ENCODE data around the gene SLC9A8.

DNA sequence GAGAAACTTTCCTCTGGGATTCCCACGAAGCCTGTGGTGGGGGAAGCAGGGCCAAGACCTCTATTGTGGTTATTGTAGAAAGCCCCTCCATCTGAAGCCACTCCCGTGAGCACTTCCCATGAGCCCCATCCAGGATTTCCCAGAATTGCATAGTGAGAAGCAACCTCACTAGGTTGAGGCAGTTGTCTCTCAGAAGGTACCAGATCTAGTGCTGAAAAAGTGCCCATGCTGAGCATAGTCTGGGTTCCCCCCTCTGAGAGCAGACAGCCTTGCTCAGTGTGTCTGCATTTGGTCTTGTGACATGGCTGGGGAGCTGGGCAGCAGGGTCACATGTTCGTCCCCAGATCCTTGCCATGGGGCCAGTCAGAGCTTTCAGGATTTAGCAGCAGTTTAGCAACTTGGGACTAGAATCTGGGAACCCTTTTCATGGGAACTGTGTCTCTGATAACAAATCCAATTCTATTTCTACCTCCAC, 38.6 kb downstream of the SLC9A8 start:
- TF ChIP-seq, protein P1, sequence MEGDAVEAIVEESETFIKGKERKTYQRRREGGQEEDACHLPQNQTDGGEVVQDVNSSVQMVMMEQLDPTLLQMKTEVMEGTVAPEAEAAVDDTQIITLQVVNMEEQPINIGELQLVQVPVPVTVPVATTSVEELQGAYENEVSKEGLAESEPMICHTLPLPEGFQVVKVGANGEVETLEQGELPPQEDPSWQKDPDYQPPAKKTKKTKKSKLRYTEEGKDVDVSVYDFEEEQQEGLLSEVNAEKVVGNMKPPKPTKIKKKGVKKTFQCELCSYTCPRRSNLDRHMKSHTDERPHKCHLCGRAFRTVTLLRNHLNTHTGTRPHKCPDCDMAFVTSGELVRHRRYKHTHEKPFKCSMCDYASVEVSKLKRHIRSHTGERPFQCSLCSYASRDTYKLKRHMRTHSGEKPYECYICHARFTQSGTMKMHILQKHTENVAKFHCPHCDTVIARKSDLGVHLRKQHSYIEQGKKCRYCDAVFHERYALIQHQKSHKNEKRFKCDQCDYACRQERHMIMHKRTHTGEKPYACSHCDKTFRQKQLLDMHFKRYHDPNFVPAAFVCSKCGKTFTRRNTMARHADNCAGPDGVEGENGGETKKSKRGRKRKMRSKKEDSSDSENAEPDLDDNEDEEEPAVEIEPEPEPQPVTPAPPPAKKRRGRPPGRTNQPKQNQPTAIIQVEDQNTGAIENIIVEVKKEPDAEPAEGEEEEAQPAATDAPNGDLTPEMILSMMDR (IDR thresholded peaks at IDR 0.05): no peak
- TF ChIP-seq ZFX (IDR thresholded peaks at IDR 0.05; ENCODE audit: borderline replicate concordance): no peak
